AG09319 (cell line): ENCODE results near the gene EHD1.

Source experiments
- DNase-seq: peaks from one replicate; pipeline ENCODE4 v3.0.0-alpha.2; 2010; ENCODE audit warnings: low read depth; ENCODE audit errors: extremely low read depth
- TF ChIP-seq, protein P1 (sequence below): IDR thresholded peaks from 2 replicates; pipeline ENCODE4 v1.5.1; 2011; ENCODE audit warnings: low read depth, mild to moderate bottlenecking, inconsistent platforms, low read length, moderate library complexity

Gene EHD1

GRCh38 chr11:64915376-64915887, 37.0 kb upstream of the EHD1 start:
- no peak for DNase-seq
- TF ChIP-seq, protein P1, sequence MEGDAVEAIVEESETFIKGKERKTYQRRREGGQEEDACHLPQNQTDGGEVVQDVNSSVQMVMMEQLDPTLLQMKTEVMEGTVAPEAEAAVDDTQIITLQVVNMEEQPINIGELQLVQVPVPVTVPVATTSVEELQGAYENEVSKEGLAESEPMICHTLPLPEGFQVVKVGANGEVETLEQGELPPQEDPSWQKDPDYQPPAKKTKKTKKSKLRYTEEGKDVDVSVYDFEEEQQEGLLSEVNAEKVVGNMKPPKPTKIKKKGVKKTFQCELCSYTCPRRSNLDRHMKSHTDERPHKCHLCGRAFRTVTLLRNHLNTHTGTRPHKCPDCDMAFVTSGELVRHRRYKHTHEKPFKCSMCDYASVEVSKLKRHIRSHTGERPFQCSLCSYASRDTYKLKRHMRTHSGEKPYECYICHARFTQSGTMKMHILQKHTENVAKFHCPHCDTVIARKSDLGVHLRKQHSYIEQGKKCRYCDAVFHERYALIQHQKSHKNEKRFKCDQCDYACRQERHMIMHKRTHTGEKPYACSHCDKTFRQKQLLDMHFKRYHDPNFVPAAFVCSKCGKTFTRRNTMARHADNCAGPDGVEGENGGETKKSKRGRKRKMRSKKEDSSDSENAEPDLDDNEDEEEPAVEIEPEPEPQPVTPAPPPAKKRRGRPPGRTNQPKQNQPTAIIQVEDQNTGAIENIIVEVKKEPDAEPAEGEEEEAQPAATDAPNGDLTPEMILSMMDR: no peak

DNA sequence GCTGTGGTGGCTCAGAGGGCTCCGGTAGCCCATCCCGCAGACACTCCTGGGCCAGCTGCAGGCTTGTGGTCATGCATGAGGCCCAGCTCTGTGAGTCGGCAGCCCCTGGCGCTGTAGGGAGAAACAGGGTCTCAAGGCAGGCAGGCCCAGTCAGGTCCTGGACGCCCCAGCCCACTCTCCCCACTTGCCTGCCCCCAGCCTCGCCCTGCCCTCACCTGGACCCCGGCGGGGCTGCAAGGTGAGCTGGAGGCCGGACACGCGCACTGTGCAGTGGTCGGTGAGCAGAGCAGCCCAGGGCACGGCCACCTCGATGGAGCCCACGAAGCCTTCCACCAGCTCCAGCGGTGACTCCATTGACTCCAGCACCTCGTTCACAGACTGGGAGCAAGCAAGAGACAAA, 35.7 kb upstream of the EHD1 start:
- no peak for DNase-seq
- TF ChIP-seq, protein P1: no peak

DNA sequence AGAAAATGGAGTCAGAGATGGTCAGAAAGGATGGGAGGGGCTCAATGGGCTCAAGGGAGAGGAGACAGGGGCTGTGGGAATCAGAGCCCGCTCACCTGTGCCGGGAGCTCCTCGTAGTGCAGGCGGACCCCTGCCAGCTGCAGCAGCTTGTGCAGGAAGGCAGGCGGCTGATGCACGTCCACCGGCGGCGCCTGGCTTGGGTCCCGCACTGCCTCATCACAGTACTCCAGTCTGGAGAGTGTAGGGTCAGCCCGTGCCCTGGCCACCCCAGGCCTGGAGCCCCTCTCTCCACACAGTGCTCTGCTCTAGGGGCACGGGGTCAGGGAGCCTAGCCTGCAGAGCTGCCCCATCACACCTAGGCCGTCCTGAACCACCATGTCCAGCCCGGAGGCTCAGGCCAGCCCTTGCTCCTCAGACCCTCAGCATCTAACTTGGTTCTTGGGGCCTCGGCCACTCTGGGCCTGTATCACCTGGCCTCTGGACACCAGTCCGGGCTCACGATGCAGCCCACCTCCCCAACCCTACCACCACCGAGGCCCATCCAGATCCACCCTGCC, 34.8 kb upstream of the EHD1 start:
- no peak for DNase-seq
- TF ChIP-seq, protein P1: no peak

DNA sequence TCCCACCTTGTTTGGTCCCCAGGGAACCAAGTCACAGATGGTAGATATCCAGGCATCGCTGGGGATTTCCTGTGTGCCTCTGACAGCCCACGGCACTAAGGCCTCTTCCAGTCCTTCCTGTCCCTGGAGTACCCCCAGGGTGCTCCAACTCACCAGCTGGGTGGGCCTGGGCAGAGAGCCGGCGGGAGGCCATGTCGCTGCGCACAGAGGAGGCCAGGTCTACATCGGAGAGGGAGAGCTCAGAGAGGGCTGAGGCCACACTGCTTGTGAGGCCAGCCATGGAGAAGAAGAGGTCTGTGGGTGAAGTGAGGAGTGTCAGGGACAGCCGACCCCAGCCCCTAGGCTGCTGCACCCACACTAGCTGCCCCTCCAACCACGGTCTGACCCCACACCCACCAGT, 33.3 kb upstream of the EHD1 start:
- DNase-seq: no peak
- TF ChIP-seq, protein P1: no peak

DNA sequence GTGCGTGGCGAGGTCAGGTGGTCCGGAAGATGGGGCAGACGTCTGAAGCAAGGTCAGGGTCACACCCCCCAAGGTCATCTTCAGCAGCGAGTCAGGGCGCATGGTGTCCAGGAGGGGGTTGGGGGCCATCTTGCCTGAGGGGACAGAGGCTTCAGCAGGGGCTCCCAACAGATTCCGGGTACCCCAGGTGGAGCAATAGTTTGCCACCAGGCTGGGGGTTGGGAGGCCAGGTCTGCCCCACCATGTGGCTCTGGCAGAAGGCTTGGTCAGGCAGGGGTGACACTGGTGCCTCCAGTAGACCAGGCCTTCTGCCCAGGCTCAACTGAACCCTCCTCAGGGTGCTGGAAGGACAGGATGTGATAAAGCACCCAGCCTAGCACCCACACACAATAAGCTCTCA, 32.7 kb upstream of the EHD1 start:
- TF ChIP-seq, protein P1: no peak
- no peak for DNase-seq

- DNase-seq: no peak
Observed at GRCh38 chr11:64910451-64911093, 32.2 kb upstream of the EHD1 start.

More at GRCh38 chr11:64910451-64911093, 32.2 kb upstream of the EHD1 start:
- TF ChIP-seq, protein P1: no peak
